Neuronal stem cell (in vitro differentiated cells): ENCODE data around the gene PSME3IP1.

Experiments used
- DNase-seq: peaks from one replicate; pipeline ENCODE4 v3.0.0-alpha.2; 2013; ENCODE audit warnings: low spot score
- H2AFZ ChIP-seq: one replicate; pipeline ENCODE4 v1.6.1; 2013; ENCODE audit warnings: mild to moderate bottlenecking, low read length, inconsistent platforms
- H2AK5ac ChIP-seq: 2 replicates; pipeline ENCODE4 v1.6.1; 2013; ENCODE audit warnings: low read depth, mild to moderate bottlenecking, inconsistent platforms, low read length, moderate library complexity, mixed read lengths
- H2BK120ac ChIP-seq: 2 replicates; pipeline ENCODE4 v1.6.1; 2013; ENCODE audit warnings: low read depth, mild to moderate bottlenecking, inconsistent platforms, low read length, moderate library complexity, mixed read lengths
- H2BK12ac ChIP-seq: one replicate; pipeline ENCODE4 v1.6.1; 2013; ENCODE audit warnings: low read length, inconsistent platforms
- H2BK15ac ChIP-seq: 2 replicates; pipeline ENCODE4 v1.6.1; 2013; ENCODE audit warnings: mild to moderate bottlenecking, low read length, inconsistent platforms, mixed read lengths
- H2BK5ac ChIP-seq: one replicate; pipeline ENCODE4 v1.6.1; 2013; ENCODE audit warnings: inconsistent platforms, mild to moderate bottlenecking, low read length, moderate library complexity
- H3K14ac ChIP-seq: one replicate; pipeline ENCODE4 v1.6.1; 2013; ENCODE audit warnings: low read length, inconsistent platforms
- H3K18ac ChIP-seq: 2 replicates; pipeline ENCODE4 v1.6.1; 2013; ENCODE audit warnings: low read length, inconsistent platforms
- H3K23ac ChIP-seq: 2 replicates; pipeline ENCODE4 v1.6.1; 2013; ENCODE audit warnings: low read depth, mild to moderate bottlenecking, mixed read lengths, low read length, inconsistent platforms; ENCODE audit not compliant: poor library complexity
- H3K27ac ChIP-seq: replicated peaks from 3 replicates; pipeline ENCODE4 v1.5.1; 2013; ENCODE audit warnings: low read length, inconsistent platforms
- H3K27me3 ChIP-seq, 3 experiments: 2 replicates each; pipeline ENCODE4 v1.6.1; 2013; ENCODE audit warnings: low read length in 3 of 3, mild to moderate bottlenecking in 2 of 3, inconsistent platforms in 1 of 3, low read depth in 1 of 3, mixed read lengths in 1 of 3, moderate library complexity in 1 of 3; ENCODE audit not compliant: control insufficient read depth in 3 of 3, insufficient read depth in 3 of 3
- H3K36me3 ChIP-seq, 2 donors: replicated peaks in 1 of 2; 2 replicates each; pipeline ENCODE4 v1.6.1; 2013; ENCODE audit warnings: low read length in 2 of 2; ENCODE audit not compliant: control insufficient read depth in 2 of 2, insufficient read depth in 2 of 2
- H3K4ac ChIP-seq: 2 replicates; pipeline ENCODE4 v1.6.1; 2013; ENCODE audit warnings: inconsistent platforms, mild to moderate bottlenecking, low read length, moderate library complexity
- H3K4me1 ChIP-seq, 2 donors: 1 replicate in 1 of 2; 2 replicates in 1 of 2; pipeline ENCODE4 v1.6.1; 2013; ENCODE audit warnings: low read length in 2 of 2, low read depth in 1 of 2; ENCODE audit not compliant: control insufficient read depth in 2 of 2, insufficient read depth in 1 of 2
- H3K4me2 ChIP-seq: one replicate; pipeline ENCODE4 v1.6.1; 2013; ENCODE audit warnings: mild to moderate bottlenecking, low read length, inconsistent platforms; ENCODE audit not compliant: insufficient read depth, poor library complexity, severe bottlenecking
- H3K4me3 ChIP-seq, 2 donors: 2 replicates each; pipeline ENCODE4 v1.5.1; 2013; ENCODE audit warnings: low read length in 2 of 2, mild to moderate bottlenecking in 2 of 2, inconsistent platforms in 1 of 2, moderate library complexity in 1 of 2
- H3K79me1 ChIP-seq: one replicate; pipeline ENCODE4 v1.6.1; 2013; ENCODE audit warnings: low read depth, mild to moderate bottlenecking, inconsistent platforms, low read length, moderate library complexity
- H3K9ac ChIP-seq: one replicate; pipeline ENCODE4 v1.6.1; 2013; ENCODE audit warnings: mild to moderate bottlenecking, low read depth, low read length, inconsistent platforms; ENCODE audit not compliant: poor library complexity
- H3K9me3 ChIP-seq, 2 donors: replicated peaks in 1 of 2; 2 replicates each; pipeline versions ENCODE3 to v1.6.1; 2013; ENCODE audit warnings: low read length in 2 of 2, mild to moderate bottlenecking in 2 of 2, inconsistent platforms in 1 of 2, low read depth in 1 of 2, mixed read lengths in 1 of 2, moderate library complexity in 1 of 2; ENCODE audit not compliant: control insufficient read depth in 2 of 2, insufficient read depth in 1 of 2
- H4K8ac ChIP-seq: one replicate; pipeline ENCODE4 v1.6.1; 2013; ENCODE audit warnings: low read depth, mild to moderate bottlenecking, inconsistent platforms, low read length, moderate library complexity
- H4K91ac ChIP-seq: one replicate; pipeline ENCODE4 v1.6.1; 2013; ENCODE audit warnings: low read length, low read depth, mild to moderate bottlenecking, inconsistent platforms; ENCODE audit not compliant: poor library complexity
- WGBS, 2 donors: extraction: QIAGEN DNeasy Blood & Tissue Kit; methylation state at CpG; one replicate each; pipeline ENCODE4 v1.1.7; 2013; ENCODE audit warnings: missing lambda C conversion rate in 2 of 2, mixed read lengths in 1 of 2; ENCODE audit not compliant: insufficient read length in 2 of 2, insufficient replicate concordance in 1 of 2; ENCODE audit errors: extremely low coverage in 2 of 2; 5-methylcytosine and 5-hydroxymethylcytosine counted together

The PSME3IP1 gene

GRCh38 chr16:57213462-57213861, 27.6 kb upstream of the PSME3IP1 start:
- Histone ChIP-seq H3K27me3 (no peaks in the 10 kb centered on the region), H2BK12ac (no peak overlapping the region), H2BK5ac (no peak overlapping the region), H4K91ac (no peak overlapping the region), H2AK5ac (no peak overlapping the region), H2AFZ (no peak overlapping the region), H3K4me2 (no peak overlapping the region), H3K14ac (no peak overlapping the region), H4K8ac (no peak overlapping the region), H3K9me3 (peaks cover 7 to 51% of the 10 kb centered on the region in 2 donors), H3K36me3 (peaks cover 24 to 98% of the 10 kb centered on the region in 2 donors), H3K9ac (no peak overlapping the region), H3K23ac (no peak overlapping the region), H3K4me1 (no peaks in the 10 kb centered on the region), H3K27ac (no peak overlapping the region), H2BK15ac (no peak overlapping the region), H2BK120ac (no peak overlapping the region), H3K4ac (no peak overlapping the region), H3K4me3 (no peak overlapping the region), H3K79me1 (no peaks in the 10 kb centered on the region), H3K18ac (no peak overlapping the region)
- DNase-seq = no peak
- no CpG with 5 or more reads among the region's 1 CpG for WGBS, 2 donors

DNA sequence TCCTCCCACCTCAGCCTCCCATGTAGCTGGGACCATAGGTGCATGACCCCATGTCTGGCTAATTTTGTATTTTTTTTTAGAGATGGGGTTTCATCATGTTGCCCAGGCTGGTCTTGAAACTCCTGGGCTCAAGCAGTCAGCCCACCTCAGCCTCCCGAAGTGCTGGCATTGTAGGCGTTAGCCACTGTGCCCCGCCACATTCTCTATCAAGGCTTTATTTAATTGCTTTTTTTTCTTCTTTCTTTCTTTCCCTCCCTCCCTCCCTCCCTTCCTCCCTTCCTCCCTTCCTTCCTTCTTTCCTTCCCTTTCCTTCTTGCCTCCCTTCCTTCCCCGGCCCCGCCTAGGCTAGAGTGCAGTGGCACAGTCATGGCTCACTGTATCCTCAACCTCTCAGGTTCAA, 23.9 kb upstream of the PSME3IP1 start:
- WGBS, 2 donors = no CpG with 5 or more reads among the region's 5 CpGs
- Histone ChIP-seq H3K23ac (no peak overlapping the region), H3K18ac (no peak overlapping the region), H2BK5ac (no peak overlapping the region), H3K9me3 (peaks cover 2 to 15% of the 10 kb centered on the region in 2 donors), H3K27me3 (no peaks in the 10 kb centered on the region), H2AK5ac (no peak overlapping the region), H3K9ac (no peak overlapping the region), H3K4me2 (no peak overlapping the region), H3K4me1 (no peaks in the 10 kb centered on the region), H4K8ac (no peak overlapping the region), H3K36me3 (peaks cover 17 to 98% of the 10 kb centered on the region in 2 donors), H3K27ac (no peak overlapping the region), H4K91ac (no peak overlapping the region), H3K4me3 (no peak overlapping the region), H2BK15ac (no peak overlapping the region), H3K14ac (no peak overlapping the region), H3K4ac (no peak overlapping the region), H3K79me1 (no peaks in the 10 kb centered on the region), H2BK120ac (no peak overlapping the region), H2AFZ (no peak overlapping the region), H2BK12ac (no peak overlapping the region)
- DNase-seq = no peak

GRCh38 chr16:57208926-57209325, 23.1 kb upstream of the PSME3IP1 start:
- no peak overlapping the region for H2BK5ac ChIP-seq
- no peaks in the 10 kb centered on the region for H3K4me1 ChIP-seq
- no peak overlapping the region for H2AK5ac ChIP-seq
- no peaks in the 10 kb centered on the region for H3K79me1 ChIP-seq
- no peak overlapping the region for H3K23ac ChIP-seq
- DNase-seq = no peak
- no peak overlapping the region for H3K18ac ChIP-seq
- no CpG with 5 or more reads among the region's 1 CpG for WGBS, 2 donors
- no peak overlapping the region for H3K4me3 ChIP-seq
- no peak overlapping the region for H3K4ac ChIP-seq
- no peak overlapping the region for H3K9ac ChIP-seq
- no peaks in the 10 kb centered on the region for H3K27me3 ChIP-seq
- peaks cover 20 to 97% of the 10 kb centered on the region in 2 donors for H3K36me3 ChIP-seq
- no peak overlapping the region for H3K4me2 ChIP-seq
- H3K27ac ChIP-seq = no peak overlapping the region
- H3K9me3 ChIP-seq = peaks cover 2 to 9% of the 10 kb centered on the region in 2 donors
- no peak overlapping the region for H4K91ac ChIP-seq
- H4K8ac ChIP-seq = no peak overlapping the region
- no peak overlapping the region for H2BK12ac ChIP-seq
- H2BK15ac ChIP-seq = no peak overlapping the region
- no peak overlapping the region for H3K14ac ChIP-seq
- H2AFZ ChIP-seq = no peak overlapping the region
- H2BK120ac ChIP-seq = no peak overlapping the region

GRCh38 chr16:57204675-57205074, 18.8 kb upstream of the PSME3IP1 start:
- Histone ChIP-seq H4K8ac (no peak overlapping the region), H3K27me3 (no peaks in the 10 kb centered on the region), H3K27ac (no peak overlapping the region), H2BK120ac (no peak overlapping the region), H3K4me1 (no peaks in the 10 kb centered on the region), H3K4me3 (no peak overlapping the region), H2BK5ac (no peak overlapping the region), H2AK5ac (no peak overlapping the region), H3K4me2 (no peak overlapping the region), H3K9me3 (peaks cover under 1 to 2% of the 10 kb centered on the region in 2 donors), H4K91ac (no peak overlapping the region), H3K9ac (no peak overlapping the region), H2BK12ac (no peak overlapping the region), H2AFZ (no peak overlapping the region), H3K4ac (no peak overlapping the region), H3K18ac (no peak overlapping the region), H2BK15ac (no peak overlapping the region), H3K79me1 (peaks cover 4% of the 10 kb centered on the region), H3K14ac (no peak overlapping the region), H3K36me3 (peaks cover 10 to 63% of the 10 kb centered on the region in 2 donors), H3K23ac (no peak overlapping the region)
- no peak for DNase-seq
- no CpG with 5 or more reads among the region's 12 CpGs for WGBS, 2 donors
